Endothelial cell (in vitro differentiated cells): ENCODE data around the gene EPHA2. TPM values are rescaled to one million over a fixed set of nuclear protein-coding genes. Genes with fewer than 3 reads are reported as not detected.

Experiments
- DNase-seq: peaks from one replicate; pipeline ENCODE4 v3.0.0; 2021; ENCODE audit warnings: low spot score
- H3K27ac Mint-ChIP-seq: one replicate; pipeline ENCODE4 v1.8.0; 2021; ENCODE audit warnings: mixed read lengths, inconsistent platforms; ENCODE audit not compliant: unreplicated experiment
- H3K27me3 Mint-ChIP-seq: one replicate; pipeline ENCODE4 v1.8.0; 2021; ENCODE audit warnings: mild to moderate bottlenecking, moderate library complexity, mixed read lengths, inconsistent platforms; ENCODE audit not compliant: unreplicated experiment
- H3K36me3 Mint-ChIP-seq: one replicate; pipeline ENCODE4 v1.8.0; 2021; ENCODE audit warnings: mild to moderate bottlenecking, low read depth, mixed read lengths, inconsistent platforms; ENCODE audit not compliant: unreplicated experiment
- H3K4me1 Mint-ChIP-seq: one replicate; pipeline ENCODE4 v1.8.0; 2021; ENCODE audit warnings: mild to moderate bottlenecking, mixed read lengths, inconsistent platforms; ENCODE audit not compliant: unreplicated experiment
- H3K4me3 Mint-ChIP-seq: one replicate; pipeline ENCODE4 v1.8.0; 2021; ENCODE audit warnings: mild to moderate bottlenecking, mixed read lengths, inconsistent platforms; ENCODE audit not compliant: unreplicated experiment
- H3K9me3 Mint-ChIP-seq: one replicate; pipeline ENCODE4 v1.8.0; 2021; ENCODE audit warnings: mixed read lengths, inconsistent platforms; ENCODE audit not compliant: unreplicated experiment
- total RNA-seq: library from RNA; stranded (reverse); fragmentation: NEBNext Ultra II Directional; extraction: Animal tissue kit (Norgen Biotek cat#: 25700); gene quantifications from one replicate; pipeline ENCODE4 v1.2.1, GENCODE V29; 2021; ENCODE audit not compliant: unreplicated experiment
- TF ChIP-seq, protein P1 (sequence below): fragments of 200-600 bp; sonication (generic); IDR thresholded peaks from one replicate; pipeline ENCODE4 v1.5.0; 2021; ENCODE audit warnings: antibody characterized with exemption; ENCODE audit not compliant: unreplicated experiment

EPHA2 gene
- total RNA-seq, 1 donor from 2014 or later, result 109 TPM

DNA sequence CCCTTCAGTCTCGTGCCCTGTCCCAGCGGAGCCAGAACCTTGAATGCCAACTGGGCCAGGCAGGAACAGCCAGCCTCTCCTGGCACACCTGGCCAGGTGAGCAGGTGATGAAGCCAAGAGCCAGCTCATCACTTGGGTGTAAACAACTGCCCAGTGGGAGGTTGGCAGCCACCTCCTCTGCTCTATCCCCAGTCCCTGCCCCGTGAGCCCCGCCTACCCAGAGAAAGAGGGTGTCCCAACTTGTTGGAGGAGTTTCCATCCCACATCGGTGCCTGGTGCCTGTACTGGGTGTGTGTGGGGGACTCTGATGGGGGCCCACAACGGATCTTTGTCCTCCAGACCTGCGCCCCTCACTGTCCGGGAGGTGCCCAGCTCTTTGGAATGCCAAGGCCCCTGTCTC, 64.6 kb downstream of the EPHA2 start:
- H3K4me1 Mint-ChIP-seq, result peaks cover 14% of the 10 kb centered on the region
- H3K27me3 Mint-ChIP-seq, result peaks cover 7% of the 10 kb centered on the region
- TF ChIP-seq, protein P1, sequence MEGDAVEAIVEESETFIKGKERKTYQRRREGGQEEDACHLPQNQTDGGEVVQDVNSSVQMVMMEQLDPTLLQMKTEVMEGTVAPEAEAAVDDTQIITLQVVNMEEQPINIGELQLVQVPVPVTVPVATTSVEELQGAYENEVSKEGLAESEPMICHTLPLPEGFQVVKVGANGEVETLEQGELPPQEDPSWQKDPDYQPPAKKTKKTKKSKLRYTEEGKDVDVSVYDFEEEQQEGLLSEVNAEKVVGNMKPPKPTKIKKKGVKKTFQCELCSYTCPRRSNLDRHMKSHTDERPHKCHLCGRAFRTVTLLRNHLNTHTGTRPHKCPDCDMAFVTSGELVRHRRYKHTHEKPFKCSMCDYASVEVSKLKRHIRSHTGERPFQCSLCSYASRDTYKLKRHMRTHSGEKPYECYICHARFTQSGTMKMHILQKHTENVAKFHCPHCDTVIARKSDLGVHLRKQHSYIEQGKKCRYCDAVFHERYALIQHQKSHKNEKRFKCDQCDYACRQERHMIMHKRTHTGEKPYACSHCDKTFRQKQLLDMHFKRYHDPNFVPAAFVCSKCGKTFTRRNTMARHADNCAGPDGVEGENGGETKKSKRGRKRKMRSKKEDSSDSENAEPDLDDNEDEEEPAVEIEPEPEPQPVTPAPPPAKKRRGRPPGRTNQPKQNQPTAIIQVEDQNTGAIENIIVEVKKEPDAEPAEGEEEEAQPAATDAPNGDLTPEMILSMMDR, result no peak
- H3K27ac Mint-ChIP-seq, result no peak overlapping the region
- no peaks in the 10 kb centered on the region for H3K9me3 Mint-ChIP-seq
- no peak overlapping the region for H3K4me3 Mint-ChIP-seq
- H3K36me3 Mint-ChIP-seq, result no peaks in the 10 kb centered on the region
- no peak for DNase-seq

DNA sequence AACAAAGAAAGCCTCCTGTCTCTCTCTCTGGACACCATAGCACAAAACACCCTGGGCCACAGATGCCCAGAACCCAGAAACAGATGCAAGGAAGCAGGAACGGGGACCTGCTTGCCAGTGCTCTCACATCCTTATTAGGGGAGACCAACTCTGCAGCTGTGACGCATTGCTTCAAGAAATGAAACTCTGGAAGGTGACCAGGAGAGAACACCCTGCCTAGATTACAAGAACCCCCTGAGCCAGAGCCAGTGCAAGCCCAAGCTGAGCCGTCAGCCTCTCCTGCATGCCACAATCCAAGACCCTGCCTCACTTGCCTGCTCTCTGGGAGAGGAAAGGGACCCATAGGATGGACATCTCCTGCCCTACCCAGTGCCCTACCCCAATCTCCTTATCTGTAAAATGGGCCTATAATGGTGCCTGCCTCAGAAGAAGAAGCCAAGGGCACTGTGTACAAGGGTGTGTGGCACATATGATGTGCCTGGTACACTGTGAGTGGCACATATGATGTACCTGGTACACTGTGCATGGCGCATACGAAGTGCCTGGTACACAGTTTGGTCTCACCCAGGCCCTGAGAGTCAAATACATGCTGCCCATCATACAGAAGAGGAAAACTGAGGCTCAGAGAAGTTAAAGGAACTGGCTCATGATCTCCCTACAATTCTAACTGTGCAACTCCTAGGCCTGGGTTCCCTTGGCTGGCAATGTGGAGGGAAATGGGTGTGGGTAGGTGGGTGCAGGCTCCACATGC, 65.6 kb downstream of the EPHA2 start:
- H3K27ac Mint-ChIP-seq, result no peak overlapping the region
- no peak overlapping the region for H3K4me3 Mint-ChIP-seq
- H3K9me3 Mint-ChIP-seq, result no peaks in the 10 kb centered on the region
- H3K36me3 Mint-ChIP-seq, result no peaks in the 10 kb centered on the region
- DNase-seq, result no peak
- H3K4me1 Mint-ChIP-seq, result peaks cover 14% of the 10 kb centered on the region
- TF ChIP-seq, protein P1, result no peak
- peaks cover 7% of the 10 kb centered on the region for H3K27me3 Mint-ChIP-seq

GRCh38 chr1:16088996-16089395, 66.9 kb downstream of the EPHA2 start:
- peaks cover 7% of the 10 kb centered on the region for H3K27me3 Mint-ChIP-seq

GRCh38 chr1:16088351-16088911, 67.4 kb downstream of the EPHA2 start:
- TF ChIP-seq, protein P1, result no peak
- Mint-ChIP-seq H3K4me1 (peaks cover 15% of the 10 kb centered on the region), H3K27me3 (peaks cover 7% of the 10 kb centered on the region), H3K27ac (no peak overlapping the region), H3K4me3 (no peak overlapping the region), H3K9me3 (no peaks in the 10 kb centered on the region), H3K36me3 (no peaks in the 10 kb centered on the region)
- DNase-seq, result no peak

More at GRCh38 chr1:16088996-16089395, 66.9 kb downstream of the EPHA2 start:
- no peak for DNase-seq
- TF ChIP-seq, protein P1, result no peak
- Mint-ChIP-seq H3K4me1 (peaks cover 15% of the 10 kb centered on the region), H3K27ac (no peak overlapping the region), H3K4me3 (no peak overlapping the region), H3K9me3 (no peaks in the 10 kb centered on the region), H3K36me3 (no peaks in the 10 kb centered on the region)

GRCh38 chr1:16087733-16088132, 68.1 kb downstream of the EPHA2 start:
- Mint-ChIP-seq H3K9me3 (no peaks in the 10 kb centered on the region), H3K36me3 (no peaks in the 10 kb centered on the region), H3K27ac (no peak overlapping the region), H3K4me1 (peaks cover 17% of the 10 kb centered on the region), H3K27me3 (peaks cover 5% of the 10 kb centered on the region), H3K4me3 (no peak overlapping the region)
- DNase-seq, result no peak
- TF ChIP-seq, protein P1, result no peak
